ENCODE measurements around the gene SURF1.

Gene SURF1

DNA sequence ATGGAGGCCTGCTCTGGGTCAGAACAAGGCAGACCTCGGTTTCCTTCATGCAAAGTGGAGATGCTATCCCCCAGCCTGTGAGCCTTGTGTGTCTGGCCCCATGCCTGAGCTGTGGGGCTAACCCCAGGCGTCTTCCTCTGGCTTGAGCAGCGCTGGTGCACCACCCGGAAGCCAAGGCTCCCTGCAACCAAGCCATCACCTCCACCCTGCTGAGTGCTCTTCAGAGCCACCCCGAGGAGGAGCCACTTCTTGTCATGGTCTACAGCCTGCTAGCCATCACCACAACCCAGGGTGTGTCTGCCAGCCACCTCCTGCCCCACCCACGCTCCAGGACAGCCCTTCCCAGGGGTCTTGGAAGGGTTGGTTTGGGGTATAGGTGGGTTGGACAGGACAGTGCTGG, 45.3 kb upstream of the SURF1 start:
- Histone ChIP-seq H3K9me3 (no peaks in the 10 kb centered on the region), H3K4me1 (no peaks in the 10 kb centered on the region), H3K27me3 (peaks cover 0 to 4% of the 10 kb centered on the region in 2 donors), H3K36me3 (peaks cover 12 to 64% (median 20%) of the 10 kb centered on the region in 3 donors), H3K27ac (no peak overlapping the region), H3K4me3 (no peak overlapping the region)
- intact Hi-C loops (cut with DNase I; ENCODE audit: low total_unique reads) = no loop called here
- TF ChIP-seq, protein P1, sequence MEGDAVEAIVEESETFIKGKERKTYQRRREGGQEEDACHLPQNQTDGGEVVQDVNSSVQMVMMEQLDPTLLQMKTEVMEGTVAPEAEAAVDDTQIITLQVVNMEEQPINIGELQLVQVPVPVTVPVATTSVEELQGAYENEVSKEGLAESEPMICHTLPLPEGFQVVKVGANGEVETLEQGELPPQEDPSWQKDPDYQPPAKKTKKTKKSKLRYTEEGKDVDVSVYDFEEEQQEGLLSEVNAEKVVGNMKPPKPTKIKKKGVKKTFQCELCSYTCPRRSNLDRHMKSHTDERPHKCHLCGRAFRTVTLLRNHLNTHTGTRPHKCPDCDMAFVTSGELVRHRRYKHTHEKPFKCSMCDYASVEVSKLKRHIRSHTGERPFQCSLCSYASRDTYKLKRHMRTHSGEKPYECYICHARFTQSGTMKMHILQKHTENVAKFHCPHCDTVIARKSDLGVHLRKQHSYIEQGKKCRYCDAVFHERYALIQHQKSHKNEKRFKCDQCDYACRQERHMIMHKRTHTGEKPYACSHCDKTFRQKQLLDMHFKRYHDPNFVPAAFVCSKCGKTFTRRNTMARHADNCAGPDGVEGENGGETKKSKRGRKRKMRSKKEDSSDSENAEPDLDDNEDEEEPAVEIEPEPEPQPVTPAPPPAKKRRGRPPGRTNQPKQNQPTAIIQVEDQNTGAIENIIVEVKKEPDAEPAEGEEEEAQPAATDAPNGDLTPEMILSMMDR (IDR thresholded peaks at IDR 0.05) = no peak
- DNase-seq = no peak

DNA sequence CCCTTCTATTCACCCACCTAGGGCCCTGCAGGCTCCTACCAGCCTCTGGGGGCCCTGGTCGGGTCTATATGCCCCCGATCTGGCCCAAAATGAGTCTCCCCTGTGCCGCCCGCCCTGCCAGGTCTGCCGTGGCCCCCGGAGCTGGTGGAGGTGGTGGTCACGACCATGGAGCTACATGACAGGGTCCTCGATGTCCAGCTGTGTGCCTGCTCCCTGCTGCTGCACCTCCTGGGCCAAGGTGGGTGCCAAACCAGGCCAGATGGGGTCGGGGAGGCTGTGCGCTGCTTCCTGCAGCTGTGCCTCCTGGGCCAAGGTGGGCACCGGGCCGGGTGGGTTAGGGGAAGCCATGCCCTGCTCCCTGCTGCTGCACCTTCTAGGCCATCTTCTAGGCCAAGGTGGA, 44.0 kb upstream of the SURF1 start:
- Histone ChIP-seq H3K4me3 (no peak overlapping the region), H3K27ac (no peak overlapping the region), H3K27me3 (peaks cover 0 to 4% of the 10 kb centered on the region in 2 donors), H3K9me3 (no peaks in the 10 kb centered on the region), H3K4me1 (no peaks in the 10 kb centered on the region), H3K36me3 (peaks cover 6 to 51% (median 7%) of the 10 kb centered on the region in 3 donors)
- intact Hi-C loops (cut with DNase I; ENCODE audit: low total_unique reads) = no loop called here
- DNase-seq = no peak
- TF ChIP-seq, protein P1 (IDR thresholded peaks at IDR 0.05) = no peak

DNA sequence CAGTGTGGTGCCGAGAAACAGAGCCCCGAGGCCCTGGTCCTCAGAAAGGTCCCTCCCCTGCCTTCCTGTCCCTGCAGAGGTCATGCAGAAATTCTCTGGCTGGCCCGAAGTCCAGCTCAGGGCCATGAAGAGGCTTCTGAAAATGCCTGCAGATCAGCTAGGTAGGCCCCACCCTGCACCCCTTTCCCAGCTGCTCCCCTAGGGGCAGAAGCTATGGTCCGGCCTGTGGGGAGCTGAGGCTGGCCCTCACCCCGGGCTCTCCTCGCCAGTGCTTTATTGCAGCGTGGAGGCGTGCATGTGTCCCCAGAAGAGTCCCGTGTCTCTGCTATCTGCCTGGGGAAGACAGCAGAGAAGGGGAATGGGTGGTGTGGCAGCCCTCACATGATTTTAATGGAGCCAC, 41.6 kb upstream of the SURF1 start:
- TF ChIP-seq, protein P1 (IDR thresholded peaks at IDR 0.05) = no peak
- Histone ChIP-seq H3K9me3 (no peaks in the 10 kb centered on the region), H3K27ac (no peak overlapping the region), H3K4me1 (no peaks in the 10 kb centered on the region), H3K4me3 (no peak overlapping the region), H3K27me3 (peaks cover 0 to 21% of the 10 kb centered on the region in 2 donors), H3K36me3 (peaks cover 0 to 27% (median 0%) of the 10 kb centered on the region in 3 donors)
- DNase-seq = no peak
- intact Hi-C loops (cut with DNase I; ENCODE audit: low total_unique reads) = no loop called here

DNA sequence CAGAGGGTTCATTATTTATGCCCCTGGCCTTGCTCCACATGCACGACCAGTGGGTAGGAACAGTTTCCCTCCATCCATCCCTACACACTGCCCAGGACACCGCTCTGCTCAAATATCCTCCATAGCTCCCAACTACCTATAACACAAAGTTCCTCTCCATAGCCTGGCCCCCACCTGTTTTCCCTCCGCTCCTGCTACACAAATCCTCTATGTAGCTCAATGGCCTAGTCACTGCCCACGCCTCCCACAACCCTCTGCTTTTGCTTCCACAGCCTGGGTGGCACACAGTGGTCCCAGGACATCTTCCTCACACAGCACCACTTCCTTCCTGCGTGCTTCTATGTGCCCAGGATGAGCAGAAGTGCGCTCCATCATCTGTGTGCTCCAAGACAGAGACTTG, 41.1 kb upstream of the SURF1 start:
- Histone ChIP-seq H3K27me3 (peaks cover 0 to 23% of the 10 kb centered on the region in 2 donors), H3K4me1 (no peaks in the 10 kb centered on the region), H3K36me3 (peaks cover 0 to 22% (median 0%) of the 10 kb centered on the region in 3 donors), H3K9me3 (no peaks in the 10 kb centered on the region), H3K27ac (no peak overlapping the region), H3K4me3 (no peak overlapping the region)
- DNase-seq = no peak
- TF ChIP-seq, protein P1 (IDR thresholded peaks at IDR 0.05) = no peak
- intact Hi-C loops (cut with DNase I; ENCODE audit: low total_unique reads) = no loop called here

DNA sequence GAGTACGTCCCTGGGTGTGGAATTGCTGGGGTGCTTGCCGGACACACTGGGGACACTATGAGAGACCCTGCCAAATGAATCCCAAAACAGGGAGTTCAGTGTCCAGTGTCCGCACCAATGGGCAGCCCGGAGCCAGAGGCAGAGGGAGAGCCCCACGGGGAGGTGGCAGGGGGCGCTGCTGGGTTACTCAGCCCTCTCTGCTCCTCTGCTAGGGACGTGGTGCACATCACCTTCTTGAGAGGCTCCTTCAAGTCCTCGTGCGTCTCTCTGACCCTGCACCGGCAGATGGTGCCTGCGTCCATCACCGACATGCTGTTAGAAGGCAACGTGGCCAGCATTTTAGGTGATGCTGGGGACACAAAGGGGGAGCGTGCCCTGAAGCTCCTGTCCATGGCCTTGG, 40.7 kb upstream of the SURF1 start:
- Histone ChIP-seq H3K27ac (no peak overlapping the region), H3K4me3 (no peak overlapping the region), H3K9me3 (no peaks in the 10 kb centered on the region), H3K27me3 (peaks cover 0 to 23% of the 10 kb centered on the region in 2 donors), H3K4me1 (no peaks in the 10 kb centered on the region), H3K36me3 (peaks cover 0 to 18% (median 0%) of the 10 kb centered on the region in 3 donors)
- TF ChIP-seq, protein P1 (IDR thresholded peaks at IDR 0.05) = no peak
- no peak for DNase-seq
- intact Hi-C loops (cut with DNase I; ENCODE audit: low total_unique reads) = no loop called here

Data from tibial artery (tissue), 4 donors.